BE2C (cell line): ENCODE results near the gene MTFMT.

ENCODE experiments used
- DNase-seq: peaks from one replicate; pipeline ENCODE4 v3.0.0-alpha.2; 2020
- H3K27me3 ChIP-seq: fragments of 250-450 bp; sonication (Bioruptor Pico); 2 replicates; pipeline ENCODE4 v1.5.1; 2020; ENCODE audit warnings: mild to moderate bottlenecking
- H3K36me3 ChIP-seq: fragments of 250-450 bp; sonication (Bioruptor Pico); 2 replicates; pipeline ENCODE4 v1.5.1; 2020; ENCODE audit warnings: mild to moderate bottlenecking
- H3K4me1 ChIP-seq: fragments of 250-450 bp; sonication (Bioruptor Pico); 2 replicates; pipeline ENCODE4 v1.5.1; 2020
- H3K4me3 ChIP-seq: 2 replicates; pipeline ENCODE4 v1.5.1; 2011; ENCODE audit warnings: low read depth, low read length
- H3K9me3 ChIP-seq: fragments of 250-450 bp; sonication (Bioruptor Pico); 2 replicates; pipeline ENCODE4 v1.5.1; 2020
- TF ChIP-seq, protein P1 (sequence below): IDR thresholded peaks from 2 replicates; pipeline ENCODE4 v1.5.1; 2012; ENCODE audit warnings: mild to moderate bottlenecking, low read depth, low read length

The MTFMT gene

DNA sequence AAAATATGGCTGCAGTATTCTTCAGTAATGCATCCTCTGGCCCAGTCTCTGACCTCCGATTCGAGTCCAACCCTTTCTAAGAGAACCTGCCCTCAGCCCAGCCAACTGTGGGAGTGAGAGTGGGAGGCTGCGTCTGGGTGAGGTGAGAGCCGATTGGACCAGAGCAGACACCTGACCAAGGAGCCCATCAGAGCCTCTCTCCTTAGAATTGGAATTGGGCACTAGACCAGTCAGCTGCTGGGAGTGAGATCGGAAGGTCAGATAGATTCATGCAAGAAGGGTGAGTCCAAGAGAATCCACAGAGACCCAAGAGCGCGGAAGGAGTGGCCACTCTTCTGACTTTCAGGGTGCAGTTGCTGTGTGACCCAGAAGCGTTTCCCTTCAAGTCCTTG lies 28.1 kb upstream of the MTFMT start:
- TF ChIP-seq, protein P1, sequence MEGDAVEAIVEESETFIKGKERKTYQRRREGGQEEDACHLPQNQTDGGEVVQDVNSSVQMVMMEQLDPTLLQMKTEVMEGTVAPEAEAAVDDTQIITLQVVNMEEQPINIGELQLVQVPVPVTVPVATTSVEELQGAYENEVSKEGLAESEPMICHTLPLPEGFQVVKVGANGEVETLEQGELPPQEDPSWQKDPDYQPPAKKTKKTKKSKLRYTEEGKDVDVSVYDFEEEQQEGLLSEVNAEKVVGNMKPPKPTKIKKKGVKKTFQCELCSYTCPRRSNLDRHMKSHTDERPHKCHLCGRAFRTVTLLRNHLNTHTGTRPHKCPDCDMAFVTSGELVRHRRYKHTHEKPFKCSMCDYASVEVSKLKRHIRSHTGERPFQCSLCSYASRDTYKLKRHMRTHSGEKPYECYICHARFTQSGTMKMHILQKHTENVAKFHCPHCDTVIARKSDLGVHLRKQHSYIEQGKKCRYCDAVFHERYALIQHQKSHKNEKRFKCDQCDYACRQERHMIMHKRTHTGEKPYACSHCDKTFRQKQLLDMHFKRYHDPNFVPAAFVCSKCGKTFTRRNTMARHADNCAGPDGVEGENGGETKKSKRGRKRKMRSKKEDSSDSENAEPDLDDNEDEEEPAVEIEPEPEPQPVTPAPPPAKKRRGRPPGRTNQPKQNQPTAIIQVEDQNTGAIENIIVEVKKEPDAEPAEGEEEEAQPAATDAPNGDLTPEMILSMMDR, result no peak
- Histone ChIP-seq H3K27me3 (no peaks in the 10 kb centered on the region), H3K9me3 (no peaks in the 10 kb centered on the region), H3K36me3 (no peaks in the 10 kb centered on the region), H3K4me1 (peaks cover 4% of the 10 kb centered on the region), H3K4me3 (no peak overlapping the region)
- DNase-seq, result no peak

DNA sequence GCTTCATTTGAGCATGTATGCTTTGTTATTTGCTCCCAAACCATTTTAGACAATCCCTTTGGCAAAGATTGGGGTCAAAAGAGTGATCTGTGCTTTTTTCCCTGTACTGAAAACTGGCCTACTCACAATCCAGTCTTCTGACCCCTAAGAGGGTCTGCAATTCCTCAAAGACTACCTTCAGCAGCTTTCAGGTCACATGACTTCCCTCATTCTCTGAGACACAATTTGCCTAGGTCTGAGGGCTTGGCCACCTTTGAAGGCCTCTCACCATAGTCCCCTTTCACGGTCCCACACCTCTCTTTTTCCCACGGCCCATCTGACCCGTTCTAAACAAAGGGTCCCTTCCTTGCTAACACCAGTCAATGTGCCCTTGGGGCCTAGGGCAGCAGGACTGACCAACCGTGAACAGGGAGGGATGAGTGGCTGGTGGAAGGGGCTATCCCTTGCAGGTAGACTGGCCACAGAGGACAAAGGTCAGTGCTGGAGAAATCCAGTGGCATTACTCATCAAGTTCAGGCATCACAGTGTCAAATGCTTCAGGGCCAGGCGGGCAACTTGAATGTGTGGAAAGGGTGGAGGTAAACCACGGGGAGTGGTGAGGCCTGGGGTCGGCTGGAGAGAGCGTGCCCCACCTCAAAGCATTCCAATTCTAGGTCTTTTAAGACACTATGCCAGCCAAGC lies 27.6 kb upstream of the MTFMT start:
- Histone ChIP-seq H3K4me1 (peaks cover 4% of the 10 kb centered on the region), H3K27me3 (no peaks in the 10 kb centered on the region), H3K4me3 (no peak overlapping the region), H3K9me3 (no peaks in the 10 kb centered on the region), H3K36me3 (no peaks in the 10 kb centered on the region)
- TF ChIP-seq, protein P1, result no peak
- no peak for DNase-seq

DNA sequence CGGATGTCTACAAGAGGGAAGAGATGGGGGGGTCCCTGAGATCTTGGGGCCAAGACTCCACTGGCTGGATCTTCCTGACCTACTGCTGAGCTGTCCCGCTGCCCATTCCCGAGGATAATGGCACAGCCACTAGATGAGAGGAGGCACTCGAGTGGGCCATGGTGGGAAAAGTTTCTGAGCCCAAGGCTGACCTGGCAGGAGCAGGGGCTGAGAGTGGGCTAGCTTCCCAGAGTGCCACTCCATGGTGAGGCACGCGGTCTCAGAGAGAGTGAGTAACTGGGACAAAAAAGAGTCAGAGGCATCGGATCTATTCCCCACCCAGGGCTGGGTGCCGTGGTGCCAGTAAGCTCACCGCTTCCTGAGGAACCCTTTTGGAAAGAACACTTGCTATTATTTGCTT lies 26.7 kb upstream of the MTFMT start:
- Histone ChIP-seq H3K9me3 (no peaks in the 10 kb centered on the region), H3K27me3 (no peaks in the 10 kb centered on the region), H3K36me3 (no peaks in the 10 kb centered on the region), H3K4me3 (no peak overlapping the region), H3K4me1 (peaks cover 4% of the 10 kb centered on the region)
- TF ChIP-seq, protein P1, result no peak
- DNase-seq, result no peak

DNA sequence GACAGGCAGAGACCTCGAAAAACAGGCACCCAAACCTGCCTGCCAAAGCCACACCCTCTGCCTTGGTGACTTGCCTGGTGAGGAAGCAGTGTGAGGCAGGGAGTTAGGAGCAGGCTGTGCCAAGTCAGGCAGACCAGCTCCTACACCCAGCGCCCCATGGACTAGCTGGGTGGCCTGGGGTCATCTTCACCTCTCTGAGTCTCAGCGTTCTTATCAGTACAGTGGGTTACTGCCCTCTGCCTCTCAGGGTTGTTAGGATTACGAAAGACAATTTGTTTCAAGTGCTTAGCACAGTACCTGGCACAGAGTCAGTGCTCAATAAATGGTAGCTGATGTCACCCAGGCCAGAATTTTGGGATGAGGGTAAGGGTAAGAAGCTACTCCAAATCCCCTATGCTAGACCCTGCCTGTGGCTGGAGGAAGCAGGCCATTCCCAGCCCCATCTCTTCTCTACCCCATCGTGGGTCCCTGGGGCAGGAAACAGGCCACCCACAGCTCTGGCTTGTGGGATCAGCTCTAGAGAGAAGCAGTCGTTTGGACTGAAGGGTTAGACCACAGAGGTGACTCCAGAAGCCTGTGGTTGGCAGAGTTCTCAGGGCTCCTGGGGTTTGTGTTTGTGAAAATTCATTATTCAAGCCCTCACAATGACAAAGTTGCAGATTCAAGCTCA lies 25.9 kb upstream of the MTFMT start:
- Histone ChIP-seq H3K9me3 (no peaks in the 10 kb centered on the region), H3K27me3 (no peaks in the 10 kb centered on the region), H3K4me1 (peaks cover 4% of the 10 kb centered on the region), H3K4me3 (no peak overlapping the region), H3K36me3 (no peaks in the 10 kb centered on the region)
- TF ChIP-seq, protein P1, result no peak
- DNase-seq, result no peak

DNA sequence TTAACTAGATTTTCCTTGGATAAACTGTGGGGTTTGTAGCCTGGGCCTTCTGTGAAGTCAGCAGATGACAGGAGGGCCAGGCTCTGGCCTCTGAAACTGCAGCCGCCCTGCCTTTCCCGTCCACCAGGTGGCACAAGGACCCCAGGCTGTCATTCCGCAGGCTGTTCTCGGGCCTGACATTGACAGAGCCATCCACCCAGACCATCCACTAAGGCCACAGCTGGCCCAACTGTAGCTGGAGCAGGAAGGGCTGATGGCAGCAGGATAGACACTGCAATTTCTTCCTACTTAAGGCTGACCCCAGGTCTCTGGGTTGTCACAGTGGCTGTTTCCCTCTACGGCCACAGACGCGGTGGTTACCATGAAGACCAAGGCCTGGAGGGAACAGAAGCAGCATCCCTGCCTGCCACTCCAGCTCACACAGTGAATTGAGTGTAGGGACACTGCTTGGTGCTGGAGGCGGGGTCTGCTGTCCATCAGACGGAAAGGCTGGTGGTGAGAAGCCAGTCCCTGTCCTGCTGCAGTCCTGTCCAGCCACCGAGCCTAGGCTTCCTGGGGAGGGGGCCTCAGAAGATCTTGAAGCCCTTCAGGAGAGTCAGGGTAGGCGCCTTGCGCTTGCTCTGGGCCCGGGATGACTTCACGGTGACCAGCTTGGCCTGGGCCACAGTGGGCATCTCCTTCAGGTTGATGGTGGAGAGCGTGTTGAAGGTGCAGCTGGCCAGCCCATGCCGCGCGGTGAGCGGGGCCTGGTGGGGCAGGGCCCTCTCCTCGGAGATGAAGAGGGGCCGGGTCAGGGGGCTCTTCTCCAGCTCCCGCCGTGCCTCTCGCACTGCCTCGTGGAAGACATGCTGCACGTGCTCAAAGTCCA lies 25.1 kb upstream of the MTFMT start:
- H3K27me3 ChIP-seq, result no peaks in the 10 kb centered on the region
- peak; percentile 88 for DNase-seq
- no peak overlapping the region for H3K4me3 ChIP-seq
- TF ChIP-seq, protein P1, result peak; percentile 98
- H3K36me3 ChIP-seq, result no peaks in the 10 kb centered on the region
- H3K4me1 ChIP-seq, result peaks cover 11% of the 10 kb centered on the region
- no peaks in the 10 kb centered on the region for H3K9me3 ChIP-seq

DNA sequence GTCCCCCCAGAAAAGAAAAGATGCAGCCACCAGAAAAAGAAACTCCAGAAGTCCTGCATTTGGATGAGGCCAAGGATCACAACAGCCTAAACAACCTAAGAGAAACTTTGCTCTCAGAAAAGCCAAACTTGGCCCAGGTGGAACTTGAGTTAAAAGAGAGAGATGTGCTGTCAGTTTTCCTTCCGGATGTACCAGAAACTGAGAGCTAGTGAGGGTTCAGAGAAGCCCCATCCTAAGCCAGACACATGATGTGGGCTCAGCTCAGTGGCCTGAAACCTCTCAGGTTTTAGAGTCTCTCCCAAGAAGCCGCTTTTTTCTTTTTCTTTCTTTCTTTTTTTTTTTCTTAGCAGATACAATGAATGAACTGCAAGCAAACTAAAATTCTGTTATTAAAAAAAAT lies 23.5 kb upstream of the MTFMT start:
- DNase-seq, result no peak
- Histone ChIP-seq H3K4me1 (peaks cover 11% of the 10 kb centered on the region), H3K27me3 (no peaks in the 10 kb centered on the region), H3K36me3 (no peaks in the 10 kb centered on the region), H3K9me3 (no peaks in the 10 kb centered on the region), H3K4me3 (no peak overlapping the region)
- TF ChIP-seq, protein P1, result no peak
